Activated CD4-positive, alpha-beta T cell treated with anti-CD3 and anti-CD28 coated beads, Interleukin-2, amount 50 U/mL, for 24 hours (primary cell): Measurements from ENCODE around the gene DNAAF8.

ENCODE experiments used
- DNase-seq, 2 donors: peaks; one replicate each; pipeline ENCODE4 v3.0.0-alpha.2; 2020; ENCODE audit warnings: low read depth in 1 of 2, low spot score in 1 of 2

The DNAAF8 gene

DNA sequence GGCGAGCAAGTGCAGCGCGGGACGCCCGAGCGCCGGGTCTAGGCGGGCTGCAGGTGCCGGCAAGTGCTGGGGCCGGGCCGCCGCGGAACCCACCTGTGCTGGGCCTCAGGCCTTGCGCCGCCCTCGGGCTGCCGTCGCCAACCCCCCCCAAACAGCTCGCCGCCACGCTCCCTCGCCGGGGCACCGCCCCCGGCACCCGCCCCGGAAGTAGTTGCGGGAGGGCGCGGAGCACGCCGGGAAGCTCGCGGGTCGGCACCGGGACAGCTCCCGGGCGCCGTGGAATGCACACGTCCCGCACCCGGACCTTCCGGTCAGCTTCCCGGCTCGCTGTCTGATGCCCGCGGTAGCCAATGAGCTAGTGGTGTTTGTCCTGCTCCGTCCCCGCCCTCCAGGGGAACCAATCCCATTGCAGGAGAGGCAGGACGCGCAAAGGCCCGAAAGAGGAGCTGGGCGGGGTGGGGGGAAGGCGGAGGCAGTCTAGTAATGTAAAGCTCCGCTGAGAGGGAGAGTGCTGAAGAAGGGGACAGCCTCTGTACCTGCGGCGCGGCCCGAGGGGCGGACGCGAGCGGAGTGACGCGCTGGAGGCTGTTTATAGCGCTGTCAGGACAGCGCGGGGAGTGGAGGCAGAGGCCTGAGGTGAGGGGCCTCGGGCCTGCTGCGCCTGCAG lies at the start of gene DNAAF8, which contains the start of gene ANKS3:
DNAAF8 (plus strand) TSS at position 475 of the 667 bp plus-strand sequence. CDS start 1,978 bp downstream, outside the sequence.
ANKS3 (minus strand) TSS at position 209 of the 667 bp plus-strand sequence. CDS start 4,122 bp downstream, outside the sequence.
- peak; percentile 63 to 70 for DNase-seq

DNA sequence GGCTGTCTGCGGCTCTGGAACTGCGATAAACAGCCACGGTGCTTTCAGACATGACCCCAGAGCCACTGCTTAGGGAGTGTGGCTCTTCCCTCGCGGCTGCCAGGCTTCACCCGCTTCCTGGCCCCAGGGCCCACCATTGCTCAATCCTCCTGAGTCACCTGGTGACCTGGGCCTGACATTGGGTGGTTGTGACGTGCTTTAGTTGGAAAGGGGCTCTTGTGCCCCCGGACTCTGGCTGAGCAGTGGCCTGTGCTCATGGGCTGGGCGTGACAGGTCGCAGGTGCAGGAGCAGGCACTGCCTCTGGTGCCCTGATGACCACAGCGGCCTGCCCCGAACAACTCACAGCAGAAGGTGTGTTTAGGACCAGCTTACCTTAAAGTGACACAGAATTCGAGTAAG lies 49.6 kb upstream of the DNAAF8 start:
- no peak for DNase-seq

DNA sequence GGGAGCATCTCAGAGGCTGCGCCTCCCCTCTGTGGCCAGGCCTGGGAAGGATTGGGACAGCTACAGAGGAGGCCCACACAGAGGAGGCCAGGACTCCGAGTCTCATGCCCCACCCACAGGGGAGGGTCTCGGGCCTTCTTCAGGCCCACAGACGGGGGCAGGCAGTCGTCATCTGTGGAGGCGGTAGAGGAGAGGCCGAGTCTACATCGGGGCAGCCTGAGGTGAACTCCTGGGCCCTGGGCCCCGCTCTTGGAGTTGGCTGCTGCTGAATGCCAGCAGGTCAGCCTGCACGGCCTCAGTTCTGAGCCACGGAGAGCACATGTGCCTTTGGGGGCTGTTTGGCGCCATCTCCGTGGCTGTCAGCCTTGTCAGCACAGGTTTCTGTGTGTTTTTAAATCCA lies 49.0 kb upstream of the DNAAF8 start:
- DNase-seq, result no peak

GRCh38 chr16:4685776-4686496 lies 48.4 kb upstream of the DNAAF8 start:
- DNase-seq, result no peak

DNA sequence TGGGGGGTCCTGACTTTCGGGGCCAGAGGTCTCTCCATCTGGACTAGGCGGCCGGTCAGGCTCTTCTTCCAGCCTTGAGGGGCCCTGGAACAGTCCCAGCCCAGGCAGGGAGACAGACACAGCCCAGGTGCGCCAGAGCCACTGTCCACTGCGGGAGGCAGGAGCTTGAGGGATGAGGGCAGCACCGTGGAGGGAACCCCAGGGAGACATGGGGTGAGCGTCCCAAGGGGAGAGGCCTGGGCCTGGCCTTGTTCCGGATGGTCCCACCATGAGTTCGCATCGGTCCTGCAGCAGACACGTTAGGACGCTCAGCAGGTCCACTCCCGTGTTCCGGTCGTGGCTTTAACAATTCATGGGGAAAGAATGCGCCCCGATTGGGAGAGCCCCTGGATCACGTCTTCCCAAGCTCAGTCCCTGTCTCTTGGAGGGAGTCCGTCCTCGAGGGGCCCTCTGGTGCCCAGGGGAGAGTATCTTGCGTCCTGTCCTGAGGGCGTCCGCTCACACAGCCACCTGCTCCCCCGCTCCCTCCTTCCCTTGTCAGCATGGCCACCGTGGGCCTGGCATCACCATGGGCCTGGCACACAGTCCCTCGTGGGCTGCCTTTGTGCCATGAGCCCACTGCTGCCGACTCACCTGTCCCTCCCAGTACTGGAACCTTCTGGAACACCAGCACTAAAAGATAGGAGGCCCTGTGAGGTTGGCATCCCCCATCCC lies 47.7 kb upstream of the DNAAF8 start:
- no peak for DNase-seq

- DNase-seq, result no peak
Observed at GRCh38 chr16:4687416-4687815, 46.9 kb upstream of the DNAAF8 start.

GRCh38 chr16:4687946-4688673 lies 46.2 kb upstream of the DNAAF8 start:
- no peak for DNase-seq

- no peak for DNase-seq
Observed at GRCh38 chr16:4688674-4689045, 45.7 kb upstream of the DNAAF8 start.

DNA sequence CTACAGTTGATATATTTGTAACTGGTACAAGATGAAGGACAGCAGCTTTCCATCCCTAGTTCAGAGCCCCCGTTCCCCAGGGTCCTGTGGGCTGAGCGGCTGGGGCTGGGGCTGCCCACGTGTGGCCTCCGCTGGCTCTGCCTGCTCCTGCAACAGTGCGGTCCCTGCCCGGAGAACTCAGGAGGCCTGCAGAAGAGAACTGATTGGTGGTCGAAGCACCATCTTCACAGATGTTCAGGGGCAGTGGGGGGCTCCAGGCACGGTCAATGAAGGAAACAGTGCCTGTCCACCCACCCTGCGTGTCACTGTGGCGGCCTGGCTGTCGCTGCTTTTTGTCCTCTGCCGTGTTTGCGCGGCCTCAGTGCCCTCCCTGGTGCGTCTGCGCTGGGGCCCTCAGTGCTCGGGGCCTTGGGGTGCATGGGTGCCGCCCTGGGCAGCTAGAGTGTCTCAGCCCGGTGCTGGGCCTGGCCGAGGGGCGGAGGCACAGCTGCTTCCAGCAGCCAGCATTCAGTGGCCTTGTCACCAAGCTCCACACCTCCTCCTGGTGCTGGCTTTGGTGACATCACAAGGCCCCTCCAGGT lies 45.2 kb upstream of the DNAAF8 start:
- DNase-seq, result no peak

DNA sequence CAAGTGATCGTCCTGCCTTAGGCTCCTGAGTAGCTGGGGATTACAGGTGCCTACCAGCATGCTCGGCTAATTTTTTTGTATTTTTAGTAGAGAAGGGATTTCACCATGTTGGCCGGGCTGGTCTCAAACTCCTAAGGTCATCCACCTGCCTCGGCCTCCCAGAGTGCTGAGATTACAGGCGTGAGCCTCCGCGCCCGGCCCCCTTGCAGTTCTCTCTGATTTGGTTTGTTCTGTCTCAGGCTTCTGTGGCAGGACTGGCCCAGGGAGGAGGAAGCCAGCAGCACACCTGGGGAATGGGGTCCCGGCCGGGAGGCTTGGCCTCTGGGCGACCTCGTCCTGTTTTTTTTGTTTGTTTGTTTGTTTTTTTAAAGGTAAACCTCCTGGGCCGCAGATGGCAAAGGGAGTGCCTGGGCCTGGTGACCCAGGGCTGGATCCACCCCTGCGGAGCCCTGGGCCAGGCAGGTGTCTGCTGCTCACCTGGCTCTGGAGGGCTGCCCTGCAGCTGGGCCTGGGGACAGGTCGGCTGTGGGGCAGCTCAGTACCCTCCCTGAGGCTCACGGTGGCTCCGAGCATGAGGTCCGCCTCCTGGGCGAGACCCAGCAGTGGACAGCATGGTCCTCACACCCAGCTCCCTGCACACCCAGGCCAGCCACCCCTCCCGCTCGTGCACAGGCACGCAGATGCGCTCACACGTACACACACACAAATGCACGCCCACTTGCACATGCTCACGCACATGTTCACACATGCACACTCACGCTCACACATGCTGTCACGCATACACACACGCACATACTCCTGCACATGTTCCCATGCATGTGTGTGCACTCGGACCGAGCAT lies 44.3 kb upstream of the DNAAF8 start:
- no peak for DNase-seq

DNA sequence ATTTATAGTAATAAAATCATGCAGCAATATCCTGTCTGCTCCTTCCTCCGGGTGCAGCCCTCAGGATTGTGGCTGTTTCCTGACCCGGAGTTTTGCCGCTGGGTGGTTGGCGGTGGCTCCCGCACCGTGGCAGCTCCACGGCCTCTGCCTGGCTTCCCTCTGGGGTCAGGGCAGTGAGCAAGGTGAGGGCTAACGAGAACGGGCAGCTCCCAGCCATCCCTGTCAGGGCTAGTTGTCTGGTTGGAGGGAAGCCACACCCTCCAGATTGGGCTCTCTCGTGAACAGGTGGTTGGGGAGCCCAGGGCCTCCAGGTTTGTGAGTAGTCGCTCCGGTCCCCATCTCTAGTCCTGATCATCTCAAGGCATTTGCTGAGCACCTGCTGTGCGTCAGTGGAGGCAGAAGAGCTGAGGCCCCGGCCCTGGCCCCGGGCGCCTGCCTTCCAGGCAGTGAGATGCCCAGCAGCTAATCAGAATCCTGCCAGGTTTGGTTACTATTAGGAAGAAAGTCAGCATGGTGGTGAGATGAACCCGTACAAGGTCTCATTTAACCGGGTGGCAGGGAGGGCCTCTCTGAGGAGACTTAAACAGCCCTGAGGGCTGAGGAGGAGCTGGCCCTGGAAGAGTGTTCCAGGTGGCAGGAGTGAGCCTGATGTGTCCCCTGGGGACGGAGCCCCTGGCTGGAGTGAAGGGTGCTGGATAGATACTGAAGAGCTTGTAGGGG lies 43.2 kb upstream of the DNAAF8 start:
- DNase-seq, result no peak

DNA sequence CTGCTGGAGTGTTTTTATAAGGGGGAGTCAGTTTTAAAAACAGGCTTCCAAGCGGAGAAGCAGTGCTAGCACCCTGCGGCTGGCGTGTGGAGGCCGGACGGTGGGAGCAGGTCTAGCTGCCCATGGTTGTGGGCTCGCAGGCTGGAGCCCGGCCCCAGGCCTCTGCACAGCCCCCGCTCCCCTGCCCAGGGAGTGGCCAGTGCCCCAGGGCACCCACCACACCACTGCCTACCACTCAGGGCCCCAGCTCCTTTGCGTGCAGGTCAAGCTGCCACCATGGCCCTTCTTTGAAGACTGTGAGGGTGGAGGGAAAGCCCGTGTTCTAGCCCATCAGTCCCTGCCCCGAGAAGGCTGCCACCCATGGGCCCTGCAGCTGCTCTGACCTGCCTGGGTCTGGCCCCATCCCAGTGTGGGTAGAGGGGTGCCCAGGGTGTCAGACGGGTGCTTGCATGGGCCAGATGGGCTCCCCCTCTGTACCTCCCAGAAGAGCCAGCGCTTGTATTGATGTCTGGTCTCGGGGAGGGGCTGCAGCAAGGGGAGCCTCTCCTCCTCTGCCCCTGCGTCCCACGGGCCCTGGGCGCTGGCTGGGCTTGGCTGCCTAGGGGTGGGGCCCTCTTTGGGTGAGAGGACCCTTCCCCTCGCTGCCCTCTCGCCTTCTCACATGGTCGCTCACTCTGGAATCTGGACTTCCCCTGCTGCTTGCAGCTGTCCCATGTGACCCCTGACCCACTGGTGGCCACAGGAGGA lies 42.5 kb upstream of the DNAAF8 start:
- DNase-seq, result no peak

GRCh38 chr16:4692460-4693295 lies 41.7 kb upstream of the DNAAF8 start:
- peak in 1 of 2 donors; percentile 20 for DNase-seq

DNA sequence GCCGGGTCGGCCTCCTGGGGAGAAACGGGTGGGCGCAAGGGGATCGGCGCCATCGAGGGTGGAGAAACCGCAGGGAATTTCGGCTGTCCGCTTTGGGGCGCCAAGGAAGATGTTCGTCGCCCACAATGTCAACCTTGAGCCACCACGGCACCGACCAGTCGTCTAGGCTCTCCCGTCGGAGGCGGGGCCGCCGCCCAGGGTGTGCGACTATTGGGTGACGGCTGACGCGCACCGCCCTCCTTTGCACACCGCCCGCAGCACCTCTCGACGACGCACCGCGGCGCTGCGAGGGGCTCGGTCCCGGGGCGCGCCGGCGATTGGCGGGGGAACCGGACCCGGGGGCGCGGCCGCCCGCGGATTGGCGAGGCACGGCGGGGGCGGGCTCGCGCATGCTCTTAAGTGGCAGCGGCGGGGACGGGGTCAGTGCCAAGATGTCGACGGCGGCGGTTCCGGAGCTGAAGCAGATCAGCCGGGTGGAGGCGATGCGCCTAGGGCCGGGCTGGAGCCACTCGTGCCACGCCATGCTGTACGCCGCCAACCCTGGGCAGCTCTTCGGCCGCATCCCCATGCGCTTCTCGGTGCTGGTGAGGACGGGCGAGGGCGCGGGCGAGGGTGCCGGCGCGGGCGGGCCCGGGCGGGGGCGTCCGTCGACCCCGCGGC lies 40.9 kb upstream of the DNAAF8 start, which contains the start of gene NUDT16L1:
NUDT16L1 (plus strand) TSS at position 267 of the 660 bp plus-strand sequence; CDS start at position 432, 165 bp downstream.
- DNase-seq, result peak; percentile 94 to 95

- no peak for DNase-seq
Observed at GRCh38 chr16:4693956-4694641, 40.2 kb upstream of the DNAAF8 start.

- DNase-seq, result no peak
Observed at GRCh38 chr16:4694642-4695451, 39.5 kb upstream of the DNAAF8 start.
